MM.1S (cell line): Measurements from ENCODE around the gene MACROD2.

Experiments
- DNase-seq: peaks from one replicate; pipeline ENCODE4 v3.0.0-alpha.2; 2015
- H2AFZ ChIP-seq: fragments of 300-600 bp; sonication (generic); 2 replicates; pipeline ENCODE4 v1.6.0; 2016; ENCODE audit warnings: antibody characterized with exemption, low read length
- H3F3A ChIP-seq: fragments of 300-600 bp; sonication (generic); 2 replicates; pipeline ENCODE4 v1.6.1; 2016; ENCODE audit warnings: mild to moderate bottlenecking, antibody characterized with exemption, low read length, moderate library complexity, mixed read lengths; ENCODE audit not compliant: insufficient read depth
- H3K27ac ChIP-seq: fragments of 300-600 bp; sonication (generic); 2 replicates; pipeline ENCODE4 v1.5.1; 2016; ENCODE audit warnings: mild to moderate bottlenecking, low read length
- H3K27me3 ChIP-seq: fragments of 300-600 bp; sonication (generic); replicated peaks from 2 replicates; pipeline ENCODE4 v1.6.0; 2016; ENCODE audit warnings: low read length; ENCODE audit not compliant: insufficient read depth
- H3K36me3 ChIP-seq: fragments of 300-600 bp; sonication (generic); replicated peaks from 2 replicates; pipeline ENCODE4 v1.6.1; 2016; ENCODE audit warnings: mild to moderate bottlenecking, low read length, mixed read lengths; ENCODE audit not compliant: insufficient read depth
- H3K4me1 ChIP-seq: fragments of 300-600 bp; sonication (generic); 2 replicates; pipeline ENCODE4 v1.6.1; 2016; ENCODE audit warnings: low read length, mixed read lengths
- H3K4me2 ChIP-seq: fragments of 300-600 bp; sonication (generic); 2 replicates; pipeline ENCODE4 v1.6.0; 2016; ENCODE audit warnings: low read depth, low read length
- H3K4me3 ChIP-seq: fragments of 300-600 bp; sonication (generic); 2 replicates; pipeline ENCODE4 v1.5.1; 2016; ENCODE audit warnings: low read length, mixed read lengths
- H3K79me2 ChIP-seq: fragments of 300-600 bp; sonication (generic); 2 replicates; pipeline ENCODE4 v1.6.1; 2016; ENCODE audit warnings: mixed run types, low read length, mixed read lengths
- H3K9ac ChIP-seq: fragments of 300-600 bp; sonication (generic); 2 replicates; pipeline ENCODE4 v1.6.1; 2016; ENCODE audit warnings: low read length, mixed read lengths
- H3K9me2 ChIP-seq: fragments of 300-600 bp; sonication (generic); replicated peaks from 2 replicates; pipeline ENCODE4 v1.6.1; 2016; ENCODE audit warnings: mild to moderate bottlenecking, low read length, mixed read lengths; ENCODE audit not compliant: insufficient read depth
- H3K9me3 ChIP-seq: fragments of 300-600 bp; sonication (generic); replicated peaks from 2 replicates; pipeline ENCODE4 v1.6.1; 2016; ENCODE audit warnings: mild to moderate bottlenecking, low read length, mixed read lengths; ENCODE audit not compliant: insufficient read depth
- H4K20me1 ChIP-seq: fragments of 300-600 bp; sonication (generic); 2 replicates; pipeline ENCODE4 v1.6.1; 2016; ENCODE audit warnings: mild to moderate bottlenecking, low read length, moderate library complexity, mixed read lengths; ENCODE audit not compliant: insufficient read depth
- EZH2 ChIP-seq: fragments of 300-600 bp; sonication (generic); optimal IDR thresholded peaks from 2 replicates; pipeline ENCODE3; 2017; ENCODE audit warnings: low read depth, mild to moderate bottlenecking, antibody characterized with exemption, low read length, mixed read lengths
- EZH2phosphoT487 ChIP-seq: fragments of 300-600 bp; sonication (generic); IDR thresholded peaks from 2 replicates; pipeline ENCODE4 v1.6.1; 2018; ENCODE audit warnings: antibody characterized with exemption, low read length
- TF ChIP-seq, protein P1 (sequence below): fragments of 300-600 bp; sonication (generic); IDR thresholded peaks from 2 replicates; pipeline ENCODE4 v1.5.1; 2016; ENCODE audit warnings: antibody characterized with exemption, low read length, mixed read lengths

MACROD2 gene

DNA sequence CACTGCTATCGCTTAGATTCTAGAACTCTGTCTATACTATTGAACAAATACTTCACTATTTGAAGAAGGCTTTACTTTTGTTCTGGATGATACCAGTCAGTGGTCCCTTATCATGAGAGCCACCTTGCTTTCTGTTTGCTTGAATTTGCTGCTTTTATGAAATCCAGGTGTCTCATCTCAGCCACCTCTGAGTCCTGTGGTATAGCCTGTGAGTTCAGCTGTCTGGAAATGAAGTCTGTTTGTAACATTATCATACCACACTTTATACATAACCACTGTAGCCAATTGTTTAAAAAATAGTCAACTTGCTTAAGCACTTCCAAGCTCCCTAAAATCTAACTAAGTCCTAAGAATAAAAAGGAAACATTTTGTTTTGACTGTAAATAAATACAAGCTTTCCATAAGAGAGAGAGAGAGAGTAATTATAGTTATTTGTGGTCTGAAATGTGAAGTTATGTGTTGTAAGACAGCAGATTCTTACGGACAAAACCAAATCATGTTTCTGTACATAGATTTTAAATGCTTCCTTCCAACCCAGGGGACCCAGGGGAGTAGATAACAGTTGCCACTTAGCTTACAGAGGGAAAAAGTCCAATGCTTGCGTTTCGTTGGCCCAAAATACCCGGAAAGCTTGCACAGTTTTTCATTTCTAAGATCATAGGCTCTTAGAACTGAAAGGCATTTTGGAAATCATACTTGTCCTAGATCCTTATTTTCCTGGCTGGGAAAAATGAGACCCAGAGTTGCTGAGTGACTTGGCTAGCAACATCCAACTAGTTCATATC, 1449.9 kb downstream of the MACROD2 start:
- H3K4me3 ChIP-seq: no peak overlapping the region
- DNase-seq: no peak
- no peaks in the 10 kb centered on the region for H3K9me2 ChIP-seq
- H3K4me1 ChIP-seq: no peaks in the 10 kb centered on the region
- no peaks in the 10 kb centered on the region for H3F3A ChIP-seq
- no peaks in the 10 kb centered on the region for H3K36me3 ChIP-seq
- no peak overlapping the region for H3K9ac ChIP-seq
- TF ChIP-seq, protein P1, sequence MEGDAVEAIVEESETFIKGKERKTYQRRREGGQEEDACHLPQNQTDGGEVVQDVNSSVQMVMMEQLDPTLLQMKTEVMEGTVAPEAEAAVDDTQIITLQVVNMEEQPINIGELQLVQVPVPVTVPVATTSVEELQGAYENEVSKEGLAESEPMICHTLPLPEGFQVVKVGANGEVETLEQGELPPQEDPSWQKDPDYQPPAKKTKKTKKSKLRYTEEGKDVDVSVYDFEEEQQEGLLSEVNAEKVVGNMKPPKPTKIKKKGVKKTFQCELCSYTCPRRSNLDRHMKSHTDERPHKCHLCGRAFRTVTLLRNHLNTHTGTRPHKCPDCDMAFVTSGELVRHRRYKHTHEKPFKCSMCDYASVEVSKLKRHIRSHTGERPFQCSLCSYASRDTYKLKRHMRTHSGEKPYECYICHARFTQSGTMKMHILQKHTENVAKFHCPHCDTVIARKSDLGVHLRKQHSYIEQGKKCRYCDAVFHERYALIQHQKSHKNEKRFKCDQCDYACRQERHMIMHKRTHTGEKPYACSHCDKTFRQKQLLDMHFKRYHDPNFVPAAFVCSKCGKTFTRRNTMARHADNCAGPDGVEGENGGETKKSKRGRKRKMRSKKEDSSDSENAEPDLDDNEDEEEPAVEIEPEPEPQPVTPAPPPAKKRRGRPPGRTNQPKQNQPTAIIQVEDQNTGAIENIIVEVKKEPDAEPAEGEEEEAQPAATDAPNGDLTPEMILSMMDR: no peak
- no peak for TF ChIP-seq EZH2phosphoT487
- no peak for TF ChIP-seq EZH2
- no peak overlapping the region for H2AFZ ChIP-seq
- H3K9me3 ChIP-seq: no peaks in the 10 kb centered on the region
- no peaks in the 10 kb centered on the region for H3K27me3 ChIP-seq
- no peaks in the 10 kb centered on the region for H3K79me2 ChIP-seq
- no peak overlapping the region for H3K27ac ChIP-seq
- H3K4me2 ChIP-seq: no peak overlapping the region
- H4K20me1 ChIP-seq: no peaks in the 10 kb centered on the region

DNA sequence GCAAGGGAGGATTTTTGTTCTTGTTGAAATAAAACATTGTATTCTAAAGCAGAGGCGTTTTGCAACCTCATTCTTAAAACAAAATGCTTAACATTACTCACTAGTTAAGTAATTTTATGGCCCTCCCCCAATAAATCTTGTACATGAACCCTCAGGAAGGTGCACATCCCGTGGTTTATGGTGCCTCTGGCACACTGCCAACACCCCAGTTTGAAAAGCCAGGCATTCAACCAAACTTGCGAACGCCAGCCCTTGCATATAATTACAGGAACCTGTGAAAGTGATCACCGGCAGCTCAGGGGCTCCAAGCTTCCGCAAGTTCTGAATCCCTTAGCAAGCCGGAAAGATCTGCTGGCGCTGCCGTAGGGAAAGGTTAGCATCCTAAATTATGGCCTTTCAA, 1451.1 kb downstream of the MACROD2 start:
- no peak for TF ChIP-seq EZH2
- TF ChIP-seq EZH2phosphoT487: no peak
- TF ChIP-seq, protein P1: no peak
- Histone ChIP-seq H3K9me2 (no peaks in the 10 kb centered on the region), H3K4me1 (no peaks in the 10 kb centered on the region), H3K36me3 (no peaks in the 10 kb centered on the region), H4K20me1 (no peaks in the 10 kb centered on the region), H3K27ac (no peak overlapping the region), H3K4me3 (no peak overlapping the region), H2AFZ (no peak overlapping the region), H3K79me2 (no peaks in the 10 kb centered on the region), H3K9me3 (no peaks in the 10 kb centered on the region), H3F3A (no peaks in the 10 kb centered on the region), H3K27me3 (no peaks in the 10 kb centered on the region), H3K4me2 (no peak overlapping the region), H3K9ac (no peak overlapping the region)
- no peak for DNase-seq

DNA sequence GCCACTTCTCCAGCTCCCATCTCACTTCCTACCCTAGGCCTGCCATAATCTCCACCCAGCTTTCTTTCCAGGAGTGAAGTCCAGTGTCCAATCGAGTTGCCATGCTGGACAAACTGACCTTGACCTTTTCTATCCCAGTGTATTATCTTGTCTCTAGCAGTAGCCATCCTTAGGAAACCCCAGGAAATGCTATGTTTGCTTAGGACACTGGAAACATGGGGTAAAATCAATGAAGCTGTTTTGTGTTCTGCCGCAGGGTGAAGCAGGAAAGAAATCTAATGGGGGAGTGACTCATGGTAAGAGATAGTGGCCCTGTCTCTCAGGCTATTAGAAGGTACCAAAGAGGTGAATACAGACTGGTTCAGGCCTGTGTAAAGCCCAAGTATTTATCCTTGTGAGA, 1452.2 kb downstream of the MACROD2 start:
- no peak for DNase-seq
- Histone ChIP-seq H4K20me1 (no peaks in the 10 kb centered on the region), H3K4me1 (no peaks in the 10 kb centered on the region), H2AFZ (no peak overlapping the region), H3F3A (no peaks in the 10 kb centered on the region), H3K9me2 (no peaks in the 10 kb centered on the region; the same call in 1 of the 2 replicates), H3K27ac (no peak overlapping the region), H3K4me3 (no peak overlapping the region), H3K4me2 (no peak overlapping the region), H3K79me2 (no peaks in the 10 kb centered on the region), H3K27me3 (no peaks in the 10 kb centered on the region), H3K9me3 (no peaks in the 10 kb centered on the region), H3K36me3 (no peaks in the 10 kb centered on the region), H3K9ac (no peak overlapping the region)
- TF ChIP-seq EZH2phosphoT487 (no peak), EZH2 (no peak)
- TF ChIP-seq, protein P1: no peak
